Measurements from ENCODE around the gene PPP2R2B. TPM values are rescaled to one million over a fixed set of nuclear protein-coding genes. Genes with fewer than 3 reads are reported as not detected.

PPP2R2B gene
- polyA plus RNA-seq, 2 of the 4 experiments (the other 2 are of a cell fraction), result not detected

DNA sequence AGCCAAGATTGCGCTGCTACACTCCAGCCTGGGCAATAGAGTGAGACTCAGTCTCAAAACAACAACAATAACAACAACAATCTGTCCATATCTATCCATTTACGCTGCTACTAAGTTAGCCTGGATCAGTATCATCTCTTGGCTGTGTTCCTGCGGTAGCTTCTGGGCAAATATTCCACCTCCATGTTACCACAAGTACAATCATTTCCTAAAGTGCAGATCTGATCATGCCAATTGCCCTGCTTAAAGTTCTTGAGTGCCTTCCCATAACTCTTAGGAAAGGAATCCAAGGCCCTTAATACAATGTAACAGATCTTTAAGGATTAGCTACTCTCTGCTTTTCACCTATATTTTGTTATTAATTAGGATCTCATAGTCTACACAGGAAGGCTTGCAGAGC is 15.4 kb upstream of the PPP2R2B start:
- no peak for TF ChIP-seq SMC3 (IDR thresholded peaks at IDR 0.05)
- TF ChIP-seq ZFP36 (IDR thresholded peaks at IDR 0.05; ENCODE audit: borderline replicate concordance, partially characterized antibody), result no peak
- no peak for TF ChIP-seq POLR2A (IDR thresholded peaks at IDR 0.05; ENCODE audit: low read length)
- TF ChIP-seq, protein P1, sequence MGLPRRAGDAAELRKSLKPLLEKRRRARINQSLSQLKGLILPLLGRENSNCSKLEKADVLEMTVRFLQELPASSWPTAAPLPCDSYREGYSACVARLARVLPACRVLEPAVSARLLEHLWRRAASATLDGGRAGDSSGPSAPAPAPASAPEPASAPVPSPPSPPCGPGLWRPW (IDR thresholded peaks at IDR 0.05), result no peak
- no peak for TF ChIP-seq ZNF302 (CRISPR knock-in tag; IDR thresholded peaks at IDR 0.05)
- TF ChIP-seq PHF8 (IDR thresholded peaks at IDR 0.05; ENCODE audit: borderline replicate concordance, low read depth), result no peak
- TF ChIP-seq, protein P2, sequence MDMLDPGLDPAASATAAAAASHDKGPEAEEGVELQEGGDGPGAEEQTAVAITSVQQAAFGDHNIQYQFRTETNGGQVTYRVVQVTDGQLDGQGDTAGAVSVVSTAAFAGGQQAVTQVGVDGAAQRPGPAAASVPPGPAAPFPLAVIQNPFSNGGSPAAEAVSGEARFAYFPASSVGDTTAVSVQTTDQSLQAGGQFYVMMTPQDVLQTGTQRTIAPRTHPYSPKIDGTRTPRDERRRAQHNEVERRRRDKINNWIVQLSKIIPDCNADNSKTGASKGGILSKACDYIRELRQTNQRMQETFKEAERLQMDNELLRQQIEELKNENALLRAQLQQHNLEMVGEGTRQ (IDR thresholded peaks at IDR 0.05), result no peak
- TF ChIP-seq ZSCAN20 (CRISPR knock-in tag; IDR thresholded peaks at IDR 0.05), result no peak
- TF ChIP-seq TP53 (CRISPR knock-in tag; IDR thresholded peaks at IDR 0.05), result no peak
- no peak for TF ChIP-seq MAFK (IDR thresholded peaks at IDR 0.05; ENCODE audit: partially characterized antibody)
- no peak for TF ChIP-seq CBX8 (IDR thresholded peaks at IDR 0.05)
- TF ChIP-seq, protein P3, sequence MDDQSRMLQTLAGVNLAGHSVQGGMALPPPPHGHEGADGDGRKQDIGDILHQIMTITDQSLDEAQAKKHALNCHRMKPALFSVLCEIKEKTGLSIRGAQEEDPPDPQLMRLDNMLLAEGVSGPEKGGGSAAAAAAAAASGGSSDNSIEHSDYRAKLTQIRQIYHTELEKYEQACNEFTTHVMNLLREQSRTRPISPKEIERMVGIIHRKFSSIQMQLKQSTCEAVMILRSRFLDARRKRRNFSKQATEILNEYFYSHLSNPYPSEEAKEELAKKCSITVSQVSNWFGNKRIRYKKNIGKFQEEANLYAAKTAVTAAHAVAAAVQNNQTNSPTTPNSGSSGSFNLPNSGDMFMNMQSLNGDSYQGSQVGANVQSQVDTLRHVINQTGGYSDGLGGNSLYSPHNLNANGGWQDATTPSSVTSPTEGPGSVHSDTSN (IDR thresholded peaks at IDR 0.05), result no peak
- TF ChIP-seq CEBPB (IDR thresholded peaks at IDR 0.05), result no peak
- TF ChIP-seq CHD2 (IDR thresholded peaks at IDR 0.05; ENCODE audit: low read length, partially characterized antibody), result no peak
- no peak for TF ChIP-seq SREBF2 (IDR thresholded peaks at IDR 0.05)
- no peaks in the 10 kb centered on the region for H3K9me3 ChIP-seq
- H3K27ac ChIP-seq, result no peak overlapping the region
- DNase-seq (ENCODE audit: low read depth in 1 of 2, low spot score in 1 of 2) (no peak), FAIRE-seq (no peak), ATAC-seq (no peak)
- H3K4me2 ChIP-seq, result no peak overlapping the region
- ChIA-PET POLR2A (no interaction called here), CTCF (no interaction called here)
- H3K4me3 ChIP-seq, result no peak overlapping the region
- WGBS (ENCODE audit: missing lambda C conversion rate), result 50% methylated on average over 3 of the region's 3 CpGs
- H3K4me1 ChIP-seq, result no peaks in the 10 kb centered on the region

DNA sequence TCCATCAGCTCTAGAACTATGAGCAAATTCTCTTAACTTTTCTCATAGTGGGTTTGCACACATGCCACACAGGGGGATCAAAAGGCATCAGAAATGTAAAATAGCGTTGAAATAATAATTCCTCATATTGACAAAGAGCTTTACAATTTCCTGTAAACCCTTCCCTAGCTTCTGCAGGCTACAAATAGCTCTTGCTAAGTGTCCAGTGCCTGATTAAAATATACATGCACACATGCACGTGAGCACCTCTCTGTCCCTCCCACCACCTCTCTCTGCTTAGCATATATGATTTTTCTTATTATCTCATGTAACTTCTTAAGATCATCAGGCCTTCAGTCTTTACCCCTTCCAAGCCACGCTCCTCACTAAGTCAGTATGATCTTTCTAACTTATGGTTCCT is 13.7 kb upstream of the PPP2R2B start:
- FAIRE-seq, result no peak
- no peak for TF ChIP-seq KDM5A (IDR thresholded peaks at IDR 0.05)
- no peak for TF ChIP-seq RAD21 (conservative IDR thresholded peaks at IDR 0.05 in 1 of 2, IDR thresholded peaks at IDR 0.05 in 1 of 2)
- no peak for TF ChIP-seq ZNF302 (CRISPR knock-in tag; IDR thresholded peaks at IDR 0.05)
- H3K9me3 ChIP-seq, result no peaks in the 10 kb centered on the region
- no peaks in the 10 kb centered on the region for H3K4me1 ChIP-seq
- H3K4me2 ChIP-seq, result no peak overlapping the region
- ChIA-PET CTCF (interaction anchor here (0.5 kb wide), 1 partner anchor 215 kb away, joined by 4 read pairs; no protein-coding TSS in a partner anchor), POLR2A (no interaction called here)
- ATAC-seq, result no peak
- no peak for DNase-seq (ENCODE audit: low read depth in 1 of 2, low spot score in 1 of 2)
- H3K4me3 ChIP-seq, result no peak overlapping the region
- no peak overlapping the region for H3K27ac ChIP-seq
- WGBS (ENCODE audit: missing lambda C conversion rate), result 14% methylated on average over 3 of the region's 3 CpGs

DNA sequence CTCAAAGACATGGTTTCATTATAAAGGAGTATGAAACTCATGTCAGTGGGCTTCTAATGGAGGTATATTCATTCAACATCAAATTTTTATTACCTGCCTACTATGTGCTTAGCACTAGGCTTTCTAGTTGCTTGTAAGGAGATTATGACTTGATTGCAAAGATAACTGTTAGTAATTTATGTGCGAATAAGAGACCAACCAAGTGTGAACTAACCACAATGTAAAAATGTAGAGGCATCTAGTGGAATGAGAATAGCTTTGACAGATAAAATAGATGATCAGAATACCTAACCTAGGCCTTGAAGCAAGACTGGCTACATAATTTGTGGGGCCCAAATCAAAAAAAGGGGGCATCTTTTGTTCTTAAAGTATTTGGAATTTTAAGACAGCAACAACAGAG is 13.0 kb upstream of the PPP2R2B start:
- CTCF ChIA-PET, result interaction anchor here (0.5 kb wide), 1 partner anchor 216 kb away, joined by 4 read pairs; no protein-coding TSS in a partner anchor

More for the DNA sequence above, 13.0 kb upstream of the PPP2R2B start:
- Histone ChIP-seq H3K27ac (no peak overlapping the region), H3K9me3 (no peaks in the 10 kb centered on the region), H3K4me1 (no peaks in the 10 kb centered on the region), H3K4me2 (no peak overlapping the region), H3K4me3 (no peak overlapping the region)
- DNase-seq (ENCODE audit: low read depth in 1 of 2, low spot score in 1 of 2) (no peak), FAIRE-seq (no peak), ATAC-seq (no peak)
- no peak for TF ChIP-seq RNF2 (IDR thresholded peaks at IDR 0.05; ENCODE audit: borderline replicate concordance, low read depth)
- TF ChIP-seq, protein P4, sequence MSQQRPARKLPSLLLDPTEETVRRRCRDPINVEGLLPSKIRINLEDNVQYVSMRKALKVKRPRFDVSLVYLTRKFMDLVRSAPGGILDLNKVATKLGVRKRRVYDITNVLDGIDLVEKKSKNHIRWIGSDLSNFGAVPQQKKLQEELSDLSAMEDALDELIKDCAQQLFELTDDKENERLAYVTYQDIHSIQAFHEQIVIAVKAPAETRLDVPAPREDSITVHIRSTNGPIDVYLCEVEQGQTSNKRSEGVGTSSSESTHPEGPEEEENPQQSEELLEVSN (IDR thresholded peaks at IDR 0.05; ENCODE audit: borderline replicate concordance, low read depth), result no peak
- no peak for TF ChIP-seq NPAS2 (CRISPR knock-in tag; IDR thresholded peaks at IDR 0.05; ENCODE audit: borderline replicate concordance)
- TF ChIP-seq EHMT2 (IDR thresholded peaks at IDR 0.05; ENCODE audit: low read depth), result no peak
- TF ChIP-seq KDM1A (IDR thresholded peaks at IDR 0.05; ENCODE audit: low read depth), result no peak
- TF ChIP-seq CHD4 (IDR thresholded peaks at IDR 0.05; ENCODE audit: borderline replicate concordance), result no peak
- TF ChIP-seq EHF (CRISPR knock-in tag; IDR thresholded peaks at IDR 0.05), result no peak
- TF ChIP-seq ZNF302 (CRISPR knock-in tag; IDR thresholded peaks at IDR 0.05), result no peak
- TF ChIP-seq ZC3H11A (IDR thresholded peaks at IDR 0.05), result no peak
- TF ChIP-seq HOXA7 (CRISPR knock-in tag; IDR thresholded peaks at IDR 0.05), result no peak
- no peak for TF ChIP-seq FOSB (CRISPR knock-in tag; IDR thresholded peaks at IDR 0.05)
- TF ChIP-seq HDAC2 (IDR thresholded peaks at IDR 0.05), result no peak
- no peak for TF ChIP-seq POLR2AphosphoS2 (conservative IDR thresholded peaks at IDR 0.05; ENCODE audit: low read length)
- TF ChIP-seq, protein P1 (IDR thresholded peaks at IDR 0.05), result no peak
- TF ChIP-seq JUN (IDR thresholded peaks at IDR 0.05), result no peak
- no peak for TF ChIP-seq MYC (IDR thresholded peaks at IDR 0.05; ENCODE audit: borderline replicate concordance, low read length)
- TF ChIP-seq SMC3 (IDR thresholded peaks at IDR 0.05), result no peak
- TF ChIP-seq ESRRA (IDR thresholded peaks at IDR 0.05; ENCODE audit: borderline replicate concordance, low read length), result no peak
- WGBS (ENCODE audit: missing lambda C conversion rate), result 80% methylated on average over 1 of the region's 1 CpG
- POLR2A ChIA-PET, result no interaction called here
